Lower leg skin (tissue), 4 donors: ENCODE measurements around the gene NDUFA12. TPM values are rescaled to one million over a fixed set of nuclear protein-coding genes. Genes with fewer than 3 reads are reported as not detected.

Source experiments
- DNase-seq, 2 donors: peaks; one replicate each; pipeline ENCODE4 v3.0.0-alpha.2; 2019; ENCODE audit warnings: low spot score in 2 of 2
- H3K4me3 ChIP-seq: fragments of 200-600 bp; sonication (generic); 2 replicates; pipeline ENCODE4 v1.5.1; 2017; ENCODE audit warnings: mild to moderate bottlenecking, low read depth; ENCODE audit not compliant: poor library complexity, severe bottlenecking
- CTCF ChIP-seq, 3 donors: fragments of 450-650 bp; IDR thresholded peaks; one replicate each; pipeline ENCODE4 v1.5.1; 2016; ENCODE audit warnings: antibody characterized with exemption in 3 of 3, mild to moderate bottlenecking in 3 of 3, moderate library complexity in 2 of 3
- POLR2A ChIP-seq, 2 donors: fragments of 450-650 bp; IDR thresholded peaks; one replicate each; pipeline ENCODE4 v1.6.1; 2016 to 2017; ENCODE audit warnings: antibody characterized with exemption in 2 of 2, mild to moderate bottlenecking in 1 of 2, moderate library complexity in 1 of 2
- WGBS, 2 donors: methylation state at CpG; one replicate each; pipeline ENCODE4 v1.1.5; 2018; 5-methylcytosine and 5-hydroxymethylcytosine counted together
- intact Hi-C: fragments of 100-400 bp; cut with DNase I; formaldehyde crosslinking; loops from one replicate; pipeline ENCODE4 v1.15.0; 2023; ENCODE audit warnings: low total_unique reads
- total RNA-seq, 4 donors: library from RNA; depleted of rRNA; stranded (reverse); fragments of >200 nt; gene quantifications; one replicate each; pipeline ENCODE4 v1.1.0, GENCODE V29; 2016

NDUFA12 gene
- total RNA-seq, result 100 to 1,000 TPM in 2 of 4 donors, 10 to 100 TPM in 2; 97.1 to 124 (median 99.8) TPM

GRCh38 chr12:95003213-95003920, at the start of gene NDUFA12:
Gene NDUFA12, minus strand, starts transcription at chr12:95003697. Its CDS starts 17 bp downstream, at chr12:95003680.
- intact Hi-C loops, result no loop called here
- H3K4me3 ChIP-seq, result peak within 1 kb of the TSS; percentile 79
- DNase-seq, result peak; percentile 93 to 99
- no peak for TF ChIP-seq CTCF (IDR thresholded peaks at IDR 0.05)
- no peak for TF ChIP-seq POLR2A (IDR thresholded peaks at IDR 0.05)
- 0% methylated on average over 26 to 34 of the region's 34 CpGs for WGBS, 2 donors

DNA sequence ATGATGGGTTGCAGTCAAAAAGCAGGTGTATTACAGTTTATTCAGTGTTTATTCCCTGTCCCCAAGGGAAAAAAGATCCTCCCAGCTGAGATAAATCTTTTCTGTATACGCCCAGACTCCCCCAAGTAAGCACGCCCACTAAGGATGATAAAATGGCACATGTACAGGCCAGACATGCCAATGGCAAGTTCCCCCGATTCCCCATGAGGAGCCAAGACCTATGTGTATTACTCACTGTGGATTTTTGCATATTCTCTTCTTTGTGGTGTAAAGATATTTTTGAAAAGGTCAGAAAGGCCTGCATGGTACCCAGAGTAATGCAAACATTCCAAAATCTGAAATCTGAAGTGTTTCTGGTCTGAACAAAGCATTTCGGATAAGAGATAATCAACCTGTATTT, 47.7 kb upstream of the NDUFA12 start:
- H3K4me3 ChIP-seq, result no peak overlapping the region
- no peak for DNase-seq
- 82 to 89% methylated on average over 4 of the region's 4 CpGs for WGBS, 2 donors
- intact Hi-C loops, result no loop called here
- TF ChIP-seq POLR2A (IDR thresholded peaks at IDR 0.05) (no peak), CTCF (IDR thresholded peaks at IDR 0.05) (no peak)

DNA sequence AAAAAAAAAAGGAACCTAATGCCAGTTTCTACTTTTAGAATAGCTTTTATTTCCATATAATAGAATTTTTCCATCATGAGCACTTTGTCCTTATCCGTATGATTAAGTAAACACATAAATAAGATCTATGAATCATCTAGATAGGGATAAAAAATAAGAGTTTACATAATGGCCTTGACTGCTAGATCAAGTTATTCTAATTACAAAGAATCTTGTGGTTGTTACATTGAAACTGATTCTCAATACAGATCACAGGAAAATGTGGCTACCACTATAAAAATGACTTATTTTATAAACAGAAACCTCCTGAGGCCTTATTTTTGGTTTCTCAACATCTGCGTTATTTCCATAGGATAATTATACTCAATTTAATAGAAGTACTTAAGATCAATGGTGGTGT, 34.4 kb upstream of the NDUFA12 start:
- TF ChIP-seq CTCF (IDR thresholded peaks at IDR 0.05) (no peak), POLR2A (IDR thresholded peaks at IDR 0.05) (no peak)
- intact Hi-C loops, result no loop called here
- H3K4me3 ChIP-seq, result no peak overlapping the region
- DNase-seq, result no peak
- 81 to 90% methylated on average over 2 of the region's 2 CpGs for WGBS, 2 donors

GRCh38 chr12:95034750-95035149, 31.3 kb upstream of the NDUFA12 start:
- intact Hi-C loops, result no loop called here
- WGBS, 2 donors, result 94 to 95% methylated on average over 1 of the region's 1 CpG
- no peak for DNase-seq
- TF ChIP-seq POLR2A (IDR thresholded peaks at IDR 0.05) (no peak), CTCF (IDR thresholded peaks at IDR 0.05) (no peak)
- no peak overlapping the region for H3K4me3 ChIP-seq

- TF ChIP-seq CTCF (IDR thresholded peaks at IDR 0.05) (no peak), POLR2A (IDR thresholded peaks at IDR 0.05) (no peak)
- WGBS, 2 donors, result 95 to 97% methylated on average over 2 of the region's 2 CpGs
- H3K4me3 ChIP-seq, result no peak overlapping the region
- intact Hi-C loops, result no loop called here
- DNase-seq, result no peak
Observed at GRCh38 chr12:95022477-95022876, 19.0 kb upstream of the NDUFA12 start.

- 29 to 50% methylated on average over 1 of the region's 1 CpG for WGBS, 2 donors
- H3K4me3 ChIP-seq, result no peak overlapping the region
- TF ChIP-seq CTCF (IDR thresholded peaks at IDR 0.05), result no peak
- TF ChIP-seq POLR2A (IDR thresholded peaks at IDR 0.05), result no peak
Observed at GRCh38 chr12:95017482-95017881, 14.0 kb upstream of the NDUFA12 start.

More at GRCh38 chr12:95017482-95017881, 14.0 kb upstream of the NDUFA12 start:
- intact Hi-C loops, result no loop called here
- DNase-seq, result no peak
